ENCODE measurements around the gene KIF24. TPM values are rescaled to one million over a fixed set of nuclear protein-coding genes. Genes with fewer than 3 reads are reported as not detected.

The KIF24 gene
- total and polyA plus RNA-seq, 2 donors (not counting 1 experiment from before 2014, with no cell fraction given), result 0.07 to 0.79 TPM

- no peaks in the 10 kb centered on the region for H3K27me3 Mint-ChIP-seq
- H3K27ac Mint-ChIP-seq, result no peak overlapping the region
- H3K4me3 Mint-ChIP-seq, result no peak overlapping the region
- 70% methylated on average over 2 of the region's 3 CpGs for WGBS (ENCODE audit: insufficient coverage)
- DNase-seq, result no peak
- H3K4me1 Mint-ChIP-seq, result peaks cover 22% of the 10 kb centered on the region
- H3K9ac ChIP-seq (ENCODE audit: low read length), result no peak overlapping the region
- no peak overlapping the region for H3K4me2 ChIP-seq (replicated peaks; ENCODE audit: low read depth, low read length, poor library complexity, severe bottlenecking)
- H3K4me1 ChIP-seq (ENCODE audit: control insufficient read depth in 2 of 2, insufficient read depth in 2 of 2, low read length in 2 of 2), result peaks cover 6 to 18% of the 10 kb centered on the region in 2 donors
- no peak overlapping the region for H2AFZ ChIP-seq (ENCODE audit: insufficient read depth, low read depth, low read length, poor library complexity, severe bottlenecking)
- H3K9me3 Mint-ChIP-seq (ENCODE audit: insufficient read depth), result no peaks in the 10 kb centered on the region
- H4K20me1 ChIP-seq (ENCODE audit: control insufficient read depth, insufficient read depth, low read length, poor library complexity, severe bottlenecking), result peaks cover 8% of the 10 kb centered on the region
- POLR2A ChIA-PET, result no interaction called here
- no peaks in the 10 kb centered on the region for H3K9me3 ChIP-seq (ENCODE audit: control extremely low read depth in 1 of 3, control insufficient read depth in 2 of 3, insufficient read depth in 1 of 3, low read length in 2 of 3)
- no peak for ATAC-seq (ENCODE audit: low read depth)
- H3K79me2 ChIP-seq (ENCODE audit: control insufficient read depth, insufficient read depth, low read length), result peaks cover 42% of the 10 kb centered on the region
- H3K36me3 ChIP-seq (replicated peaks in 1 of 2; ENCODE audit: control extremely low read depth in 1 of 2, control insufficient read depth in 1 of 2, extremely low read depth in 1 of 2, insufficient read depth in 2 of 2, low read length in 1 of 2), result peaks cover 0 to 6% of the 10 kb centered on the region in 2 experiments
- intact Hi-C loops (cut with micrococcal nuclease), result loop anchor here (5.0 kb wide), 1 partner anchor 258 kb away; no protein-coding TSS in a partner anchor
- CTCF ChIA-PET, result interaction anchor here (0.6 to 6.2 kb wide), 6 partner anchors 44 to 514 kb away, joined by 3 to 72 read pairs (median 6); partner anchors contain the start of gene MYORG
- no peak overlapping the region for H3K4me3 ChIP-seq (ENCODE audit: control extremely low read depth in 1 of 5, extremely low read depth in 1 of 5, insufficient read depth in 1 of 5, low read depth in 2 of 5, low read length in 4 of 5)
- no peak for TF ChIP-seq CTCF (IDR thresholded peaks at IDR 0.05)
- no peak for TF ChIP-seq EZH2 (IDR thresholded peaks at IDR 0.05; ENCODE audit: borderline replicate concordance, insufficient read depth, low read depth, low read length, poor library complexity, severe bottlenecking)
- H3K27ac ChIP-seq (ENCODE audit: low read length in 2 of 2), result no peak overlapping the region
- no peaks in the 10 kb centered on the region for H3K27me3 ChIP-seq (replicated peaks in 1 of 4; ENCODE audit: control extremely low read depth in 1 of 4, control insufficient read depth in 3 of 4, insufficient read depth in 4 of 4, low read length in 3 of 4)
Observed at GRCh38 chr9:34333836-34334235, 4.8 kb upstream of the KIF24 start.
